PC-9 (cell line): ENCODE data around the gene ANAPC1.

ENCODE experiments used
- CTCF ChIP-seq: fragments of 200-600 bp; sonication (generic); conservative IDR thresholded peaks from 2 replicates; pipeline ENCODE4 v1.6.1; 2017; ENCODE audit warnings: mixed run types, antibody characterized with exemption, mild to moderate bottlenecking, moderate library complexity
- EZH2 ChIP-seq: fragments of 200-600 bp; sonication (generic); IDR thresholded peaks from 2 replicates; pipeline ENCODE4 v1.8.0; 2017; ENCODE audit warnings: antibody characterized with exemption, low read depth

DNA sequence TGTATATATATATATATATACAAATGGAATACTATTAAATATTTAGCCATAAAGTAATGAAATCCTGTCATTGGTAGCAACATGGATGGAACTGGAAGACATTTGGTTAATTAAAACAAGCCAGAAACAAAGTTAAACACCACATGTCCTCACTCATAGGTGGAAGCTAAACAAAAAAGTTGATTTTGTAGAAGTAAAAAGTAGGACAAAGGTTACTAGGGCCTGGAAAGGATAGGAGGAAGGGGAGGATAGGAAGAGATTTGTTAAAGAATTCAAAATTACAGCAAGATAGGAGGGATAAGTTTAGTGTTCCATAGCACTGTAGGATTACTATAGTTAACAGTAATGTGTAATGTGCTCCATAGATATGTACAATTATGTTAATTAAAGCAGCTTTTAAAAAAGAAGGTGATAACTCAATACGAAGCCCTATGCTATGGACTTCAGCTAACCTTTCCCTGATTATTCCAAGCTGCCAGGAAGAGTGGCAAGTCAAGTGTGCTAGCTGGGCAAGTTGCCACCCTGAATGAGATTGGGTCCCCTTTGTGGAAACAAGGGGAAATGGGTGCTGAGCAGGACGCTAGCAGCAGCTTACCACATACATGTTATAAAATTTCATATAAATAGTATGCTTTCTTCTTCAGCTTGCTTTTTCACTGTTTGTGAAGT lies 26.8 kb upstream of the ANAPC1 start:
- TF ChIP-seq CTCF = no peak
- no peak for TF ChIP-seq EZH2
